GM10248 (cell line): ENCODE measurements around the gene CXCL9.

ENCODE experiments used
- CTCF ChIA-PET: fragments of 300-600 bp; sonication (Branson Sonifier 250); formaldehyde crosslinking; extraction: SDS; loops from one replicate; lab custom pipeline; 2021; ENCODE audit warnings: antibody characterized with exemption; lab: Yijun Ruan, JAX
- POLR2A ChIA-PET: fragments of 350-650 bp; sonication (Branson Sonifier 250); formaldehyde crosslinking; extraction: SDS; loops from one replicate; lab custom pipeline; 2020; ENCODE audit warnings: antibody characterized with exemption; lab: Yijun Ruan, JAX
- DNase-seq: peaks from one replicate; pipeline ENCODE4 v3.0.0; 2012; ENCODE audit errors: extremely low spot score
- TF ChIP-seq, protein P1 (sequence below): IDR thresholded peaks from 2 replicates; pipeline ENCODE4 v1.5.1; 2012; ENCODE audit warnings: mild to moderate bottlenecking, low read depth; ENCODE audit errors: extremely low read depth, missing control alignments, control extremely low read depth

Gene CXCL9

DNA sequence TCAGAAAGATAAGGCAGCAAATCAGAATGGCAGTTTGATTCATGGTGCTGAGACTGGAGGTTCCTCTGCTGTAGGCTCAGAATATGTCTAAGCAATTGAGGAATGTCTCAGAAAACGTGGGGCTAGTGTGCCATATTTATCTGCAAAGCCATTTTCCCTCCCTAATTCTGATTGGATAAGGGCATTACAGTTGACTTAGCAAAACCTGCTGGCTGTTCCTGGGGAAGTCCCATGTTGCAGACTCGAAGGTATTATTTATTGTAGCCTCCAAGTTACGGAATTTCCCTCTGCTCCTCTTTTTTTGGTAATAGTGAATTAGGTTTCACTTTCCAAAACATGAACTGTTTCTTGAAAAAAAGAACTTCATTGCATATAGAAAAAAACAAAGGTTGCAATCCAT is 16.1 kb upstream of the CXCL9 start, which contains the start of gene CXCL10:
Gene CXCL10, minus strand, starts transcription at position 109 of the 400 bp plus-strand sequence. Its CDS starts 66 bp downstream, at position 43.
- TF ChIP-seq, protein P1, sequence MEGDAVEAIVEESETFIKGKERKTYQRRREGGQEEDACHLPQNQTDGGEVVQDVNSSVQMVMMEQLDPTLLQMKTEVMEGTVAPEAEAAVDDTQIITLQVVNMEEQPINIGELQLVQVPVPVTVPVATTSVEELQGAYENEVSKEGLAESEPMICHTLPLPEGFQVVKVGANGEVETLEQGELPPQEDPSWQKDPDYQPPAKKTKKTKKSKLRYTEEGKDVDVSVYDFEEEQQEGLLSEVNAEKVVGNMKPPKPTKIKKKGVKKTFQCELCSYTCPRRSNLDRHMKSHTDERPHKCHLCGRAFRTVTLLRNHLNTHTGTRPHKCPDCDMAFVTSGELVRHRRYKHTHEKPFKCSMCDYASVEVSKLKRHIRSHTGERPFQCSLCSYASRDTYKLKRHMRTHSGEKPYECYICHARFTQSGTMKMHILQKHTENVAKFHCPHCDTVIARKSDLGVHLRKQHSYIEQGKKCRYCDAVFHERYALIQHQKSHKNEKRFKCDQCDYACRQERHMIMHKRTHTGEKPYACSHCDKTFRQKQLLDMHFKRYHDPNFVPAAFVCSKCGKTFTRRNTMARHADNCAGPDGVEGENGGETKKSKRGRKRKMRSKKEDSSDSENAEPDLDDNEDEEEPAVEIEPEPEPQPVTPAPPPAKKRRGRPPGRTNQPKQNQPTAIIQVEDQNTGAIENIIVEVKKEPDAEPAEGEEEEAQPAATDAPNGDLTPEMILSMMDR = no peak
- ChIA-PET CTCF (interaction anchor here (1.7 to 3.0 kb wide), 3 partner anchors 8 to 44 kb away, joined by 7 to 11 read pairs (median 8); no protein-coding TSS in a partner anchor), POLR2A (no interaction called here)
- DNase-seq = no peak

DNA sequence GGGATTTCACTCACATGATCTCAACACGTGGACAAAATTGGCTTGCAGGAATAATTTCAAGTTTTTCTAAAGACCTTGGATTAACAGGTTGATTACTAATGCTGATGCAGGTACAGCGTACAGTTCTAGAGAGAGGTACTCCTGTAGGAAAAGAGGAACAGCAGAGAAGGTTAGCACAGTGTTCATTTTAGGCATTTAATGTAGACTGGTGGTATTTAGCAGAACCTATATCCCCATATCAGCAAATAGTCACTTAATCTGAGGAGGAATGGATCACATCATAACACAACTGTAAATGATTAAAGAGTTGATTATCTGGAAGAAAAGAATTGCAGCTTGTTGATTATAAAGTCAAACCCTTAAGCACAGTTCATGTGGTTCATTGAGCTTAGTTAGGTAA is 15.4 kb upstream of the CXCL9 start:
- no peak for DNase-seq
- TF ChIP-seq, protein P1 = no peak
- ChIA-PET POLR2A (no interaction called here), CTCF (interaction anchor here (2.7 kb wide), 1 partner anchor 44 kb away, joined by 7 read pairs; no protein-coding TSS in a partner anchor)

DNA sequence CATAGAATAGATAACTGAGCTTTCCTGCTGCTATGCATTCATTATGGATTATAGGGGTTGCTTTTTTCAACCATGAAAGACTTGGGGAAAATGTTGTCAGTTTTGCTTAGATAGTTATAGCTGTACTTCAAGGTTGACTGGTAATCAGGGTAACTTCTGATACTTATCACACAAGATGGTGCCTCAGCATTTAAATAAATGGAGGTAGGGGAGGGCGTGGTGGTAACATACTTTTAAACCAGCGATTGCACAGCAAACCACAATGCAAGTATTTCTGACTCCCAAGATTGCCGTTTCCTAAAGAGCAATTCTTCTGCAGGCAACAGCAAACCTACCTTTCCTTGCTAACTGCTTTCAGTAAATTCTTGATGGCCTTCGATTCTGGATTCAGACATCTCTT is 14.7 kb upstream of the CXCL9 start:
- ChIA-PET POLR2A (no interaction called here), CTCF (interaction anchor here (1.2 to 2.7 kb wide), 2 partner anchors 33 to 45 kb away, joined by 3 to 7 read pairs; no protein-coding TSS in a partner anchor)
- TF ChIP-seq, protein P1 = no peak
- no peak for DNase-seq

GRCh38 chr4:76017056-76017686 is 9.9 kb upstream of the CXCL9 start:
- no peak for DNase-seq
- TF ChIP-seq, protein P1 = no peak
- ChIA-PET CTCF (interaction anchor here (1.4 to 2.4 kb wide), 2 partner anchors 8 to 121 kb away, joined by 3 to 11 read pairs; no protein-coding TSS in a partner anchor), POLR2A (interaction anchor here (0.6 kb wide), 1 partner anchor 1029 kb away, joined by 5 read pairs; no protein-coding TSS in a partner anchor)

DNA sequence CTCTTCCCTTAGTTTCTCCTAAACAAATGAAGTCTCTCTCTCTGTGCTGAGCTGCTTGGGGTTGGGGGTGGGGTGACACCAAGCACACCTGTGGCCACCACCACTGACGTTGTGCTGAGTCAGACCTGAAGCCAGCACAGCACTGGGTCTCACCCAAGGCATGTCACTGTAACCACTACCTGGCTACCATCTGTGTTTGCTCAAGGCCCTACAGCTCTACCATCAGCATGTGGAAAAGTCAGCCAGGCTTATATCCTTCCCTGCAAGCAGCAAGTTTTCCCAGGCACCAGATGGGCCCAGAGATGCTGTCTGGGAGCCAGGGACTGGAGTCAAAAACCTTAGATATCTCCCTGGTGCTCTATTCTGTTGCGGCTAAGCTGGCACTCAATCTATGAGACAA is 9.1 kb upstream of the CXCL9 start:
- CTCF ChIA-PET = interaction anchor here (1.4 to 2.4 kb wide), 3 partner anchors 9 to 120 kb away, joined by 3 to 11 read pairs (median 7); no protein-coding TSS in a partner anchor
- TF ChIP-seq, protein P1 = no peak
- DNase-seq = no peak
- POLR2A ChIA-PET = no interaction called here

DNA sequence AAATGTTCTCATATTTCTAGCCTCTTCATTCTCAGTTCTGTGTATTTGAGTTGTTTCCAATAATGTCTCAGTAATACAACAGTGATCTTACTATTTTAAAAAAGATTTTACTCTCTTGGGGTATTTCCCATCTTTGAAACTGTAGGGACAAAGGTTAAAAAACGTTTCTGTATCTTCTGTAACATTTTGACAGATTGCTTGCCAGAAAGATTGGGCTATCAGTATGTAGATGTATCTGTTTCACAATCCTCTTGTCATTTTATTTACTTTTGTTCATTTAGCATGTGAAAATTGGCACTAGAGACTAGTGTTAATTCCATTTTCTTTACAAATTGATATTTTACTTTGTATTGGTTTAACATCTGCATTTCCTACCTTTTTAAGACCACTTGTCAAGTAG is 6.2 kb upstream of the CXCL9 start:
- TF ChIP-seq, protein P1 = no peak
- no peak for DNase-seq
- CTCF ChIA-PET = interaction anchor here (0.9 to 2.8 kb wide), 3 partner anchors 18 to 22 kb away, joined by 3 to 8 read pairs (median 3); no protein-coding TSS in a partner anchor
- POLR2A ChIA-PET = no interaction called here
